Measurements from ENCODE around the gene UPF3A. TPM values are rescaled to one million over a fixed set of nuclear protein-coding genes. Genes with fewer than 3 reads are reported as not detected.

The UPF3A gene
- total RNA-seq, 2 donors from 2014 or later = 14.1 to 20.7 TPM

DNA sequence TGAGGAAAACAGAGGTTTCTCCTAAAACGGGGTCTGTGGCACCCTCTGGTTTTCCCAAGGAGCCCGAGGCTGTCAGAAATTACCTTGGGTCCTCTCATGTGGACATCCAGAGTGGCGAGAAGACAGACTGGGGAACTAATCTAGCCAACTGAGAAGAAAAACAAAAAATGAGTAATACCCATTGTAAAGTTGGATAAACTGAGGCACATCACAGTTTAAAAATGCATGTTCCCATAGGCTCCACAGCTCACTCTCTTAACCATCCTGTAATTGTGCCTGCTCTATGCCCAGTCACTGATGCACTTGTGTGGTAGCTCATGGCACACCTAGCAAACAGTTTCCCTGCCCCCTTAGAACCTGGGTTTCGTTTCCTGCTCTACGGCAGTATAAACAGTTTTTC lies 15.2 kb upstream of the UPF3A start:
- no peak for DNase-seq (ENCODE audit: low spot score)
- Histone ChIP-seq H3K36me3 (peaks cover 77% of the 10 kb centered on the region), H3K27ac (no peak overlapping the region), H3K9me3 (no peaks in the 10 kb centered on the region), H3K27me3 (no peaks in the 10 kb centered on the region), H3K4me1 (peaks cover 0 to 2% of the 10 kb centered on the region in 2 donors), H3K4me3 (no peak overlapping the region)
- TF ChIP-seq, protein P1, sequence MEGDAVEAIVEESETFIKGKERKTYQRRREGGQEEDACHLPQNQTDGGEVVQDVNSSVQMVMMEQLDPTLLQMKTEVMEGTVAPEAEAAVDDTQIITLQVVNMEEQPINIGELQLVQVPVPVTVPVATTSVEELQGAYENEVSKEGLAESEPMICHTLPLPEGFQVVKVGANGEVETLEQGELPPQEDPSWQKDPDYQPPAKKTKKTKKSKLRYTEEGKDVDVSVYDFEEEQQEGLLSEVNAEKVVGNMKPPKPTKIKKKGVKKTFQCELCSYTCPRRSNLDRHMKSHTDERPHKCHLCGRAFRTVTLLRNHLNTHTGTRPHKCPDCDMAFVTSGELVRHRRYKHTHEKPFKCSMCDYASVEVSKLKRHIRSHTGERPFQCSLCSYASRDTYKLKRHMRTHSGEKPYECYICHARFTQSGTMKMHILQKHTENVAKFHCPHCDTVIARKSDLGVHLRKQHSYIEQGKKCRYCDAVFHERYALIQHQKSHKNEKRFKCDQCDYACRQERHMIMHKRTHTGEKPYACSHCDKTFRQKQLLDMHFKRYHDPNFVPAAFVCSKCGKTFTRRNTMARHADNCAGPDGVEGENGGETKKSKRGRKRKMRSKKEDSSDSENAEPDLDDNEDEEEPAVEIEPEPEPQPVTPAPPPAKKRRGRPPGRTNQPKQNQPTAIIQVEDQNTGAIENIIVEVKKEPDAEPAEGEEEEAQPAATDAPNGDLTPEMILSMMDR (IDR thresholded peaks at IDR 0.05) = no peak

DNA sequence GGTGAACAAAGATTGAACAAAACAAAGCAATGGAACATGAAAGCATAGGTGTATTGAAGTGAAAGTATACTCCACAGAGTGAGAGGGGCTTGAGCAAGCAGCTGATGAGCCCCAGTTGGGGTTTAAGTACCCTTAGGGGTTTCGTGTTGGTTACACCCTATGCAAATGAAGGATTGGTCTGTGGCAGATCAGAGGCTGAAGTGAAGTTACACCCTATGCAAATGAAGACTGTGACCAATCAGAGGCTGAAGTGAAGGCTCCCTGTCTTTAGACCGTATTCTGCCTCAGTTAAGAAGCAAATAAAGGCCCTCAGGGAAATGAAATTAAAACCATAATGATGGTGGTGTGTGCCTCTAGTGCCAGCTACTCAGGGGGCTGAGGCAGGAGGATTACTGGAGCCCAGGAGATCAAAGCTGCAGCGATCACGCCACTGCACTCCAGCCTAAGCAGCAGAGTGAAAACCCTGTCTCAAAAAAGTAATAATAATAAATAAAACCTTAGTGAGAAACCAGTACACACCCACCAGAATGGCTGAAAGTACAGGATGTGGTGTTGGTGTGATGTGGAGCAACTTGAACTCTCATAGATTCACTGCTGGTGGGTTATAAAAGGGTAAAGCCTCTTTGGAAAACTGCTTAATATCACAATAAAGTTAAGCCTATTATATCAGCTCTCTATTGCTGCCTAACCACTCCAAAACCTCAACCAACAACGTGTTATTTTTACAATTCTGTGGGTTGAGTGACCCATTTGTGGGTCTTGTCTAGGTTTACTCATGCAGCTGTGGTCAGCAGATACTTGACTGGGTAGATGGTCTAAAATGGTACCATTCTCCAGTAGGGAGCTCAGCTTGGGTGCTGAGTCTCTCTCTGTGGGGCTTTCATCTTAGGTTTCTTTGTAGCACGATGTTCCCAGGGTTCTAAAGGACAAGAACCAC lies 12.8 kb upstream of the UPF3A start:
- no peak for DNase-seq (ENCODE audit: low spot score)
- Histone ChIP-seq H3K27ac (no peak overlapping the region), H3K36me3 (peaks cover 78% of the 10 kb centered on the region), H3K27me3 (no peaks in the 10 kb centered on the region), H3K4me1 (no peaks in the 10 kb centered on the region), H3K9me3 (no peaks in the 10 kb centered on the region), H3K4me3 (no peak overlapping the region)
- TF ChIP-seq, protein P1 (IDR thresholded peaks at IDR 0.05) = no peak

DNA sequence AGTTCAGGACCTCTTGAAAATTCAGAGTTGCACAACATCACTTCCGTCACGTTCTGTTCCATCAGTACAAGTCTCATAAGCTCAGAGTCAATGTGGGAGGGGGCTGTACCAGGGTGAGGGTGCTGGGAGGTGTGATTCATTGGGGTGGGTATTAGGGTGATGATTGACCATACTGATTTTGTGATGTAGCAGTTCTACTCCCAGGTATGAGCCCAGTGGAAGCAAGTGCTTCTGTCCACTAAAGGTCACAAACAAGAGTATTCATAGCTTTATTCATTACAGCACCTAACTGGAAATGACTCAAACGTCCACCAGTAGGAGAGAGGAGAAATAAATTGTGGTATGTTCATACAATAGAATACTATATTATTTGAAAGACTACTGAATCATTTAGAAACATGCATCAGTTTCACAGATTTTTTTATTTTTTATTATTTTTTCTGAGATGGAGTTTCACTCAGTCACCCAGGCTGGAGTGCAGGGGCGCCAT lies 12.1 kb upstream of the UPF3A start:
- Histone ChIP-seq H3K9me3 (no peaks in the 10 kb centered on the region), H3K27me3 (no peaks in the 10 kb centered on the region), H3K4me1 (no peaks in the 10 kb centered on the region), H3K4me3 (no peak overlapping the region), H3K36me3 (peaks cover 73% of the 10 kb centered on the region), H3K27ac (no peak overlapping the region)
- TF ChIP-seq, protein P1 (IDR thresholded peaks at IDR 0.05) = no peak
- DNase-seq (ENCODE audit: low spot score) = no peak

DNA sequence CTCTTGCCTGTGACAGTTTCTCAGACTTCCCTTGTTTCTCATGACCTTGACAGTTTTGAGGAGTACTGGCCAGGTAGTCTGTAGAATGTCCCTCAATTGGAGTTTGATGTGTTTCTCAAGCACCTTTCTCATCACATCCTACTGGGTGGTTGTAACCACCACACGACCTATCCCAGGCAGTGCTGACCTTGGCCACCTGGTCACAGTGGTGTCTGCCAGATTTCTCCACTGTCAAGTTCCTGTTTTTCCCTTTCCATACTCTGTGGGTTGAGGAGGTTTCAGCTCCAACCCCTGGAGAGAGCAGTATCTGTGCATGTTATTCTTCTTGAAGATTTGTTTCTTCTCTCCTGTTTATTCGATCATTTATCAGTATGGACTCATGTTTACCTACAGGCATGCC lies 8.4 kb upstream of the UPF3A start:
- no peaks in the 10 kb centered on the region for H3K9me3 ChIP-seq
- no peak overlapping the region for H3K4me3 ChIP-seq
- peaks cover 41% of the 10 kb centered on the region for H3K36me3 ChIP-seq
- no peaks in the 10 kb centered on the region for H3K27me3 ChIP-seq
- no peaks in the 10 kb centered on the region for H3K4me1 ChIP-seq
- H3K27ac ChIP-seq = no peak overlapping the region
- TF ChIP-seq, protein P1 (IDR thresholded peaks at IDR 0.05) = no peak
- peak; percentile 42 for DNase-seq (ENCODE audit: low spot score)

DNA sequence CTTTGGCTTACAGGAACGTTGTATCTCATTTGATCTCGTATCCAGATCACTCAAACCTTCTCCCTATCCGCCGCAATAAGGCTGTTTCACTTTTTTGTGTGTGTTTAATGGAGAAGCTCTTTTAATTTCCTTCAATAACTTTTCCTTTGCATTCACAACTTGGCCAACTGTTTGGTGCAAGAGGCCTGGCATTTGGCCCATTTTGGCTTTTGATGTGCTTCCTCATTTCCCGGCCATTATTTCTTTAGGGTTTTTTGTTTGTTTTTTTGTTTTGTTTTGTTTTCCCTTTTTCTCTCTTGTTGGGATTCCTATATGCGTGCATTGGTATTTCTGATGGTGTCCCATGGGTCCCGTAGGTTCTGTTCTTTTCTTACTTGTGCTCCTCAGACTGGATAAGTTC lies 6.1 kb upstream of the UPF3A start:
- Histone ChIP-seq H3K9me3 (no peaks in the 10 kb centered on the region), H3K27me3 (no peaks in the 10 kb centered on the region), H3K4me3 (no peak overlapping the region), H3K4me1 (peaks cover 0 to 1% of the 10 kb centered on the region in 2 donors), H3K36me3 (peaks cover 21% of the 10 kb centered on the region), H3K27ac (no peak overlapping the region)
- DNase-seq (ENCODE audit: low spot score) = peak; percentile 52
- TF ChIP-seq, protein P1 (IDR thresholded peaks at IDR 0.05) = no peak
